ENCODE measurements around the gene GP1BA. TPM values are rescaled to one million over a fixed set of nuclear protein-coding genes. Genes with fewer than 3 reads are reported as not detected.

The GP1BA gene
- total and polyA plus RNA-seq, 10 of the 15 experiments (the other 5 are each of a cell fraction or from before 2014, with no cell fraction given) = 0.04 to 0.67 (median 0.28) TPM; not detected in 1

- Histone ChIP-seq H3K27me3 (replicated peaks in 1 of 2; ENCODE audit: control insufficient read depth in 2 of 2, insufficient read depth in 2 of 2, low read length in 1 of 2) (no peaks in the 10 kb centered on the region; a peak in 1 of 4 replicates), H2AFZ (ENCODE audit: control insufficient read depth, low read depth, low read length) (peak overlapping the region; percentile 15; the same call in 1 of the 2 replicates), H3K4me2 (ENCODE audit: control insufficient read depth, insufficient read depth) (no peak overlapping the region), H4K20me1 (ENCODE audit: control insufficient read depth, insufficient read depth) (no peaks in the 10 kb centered on the region), H3K27ac (ENCODE audit: control insufficient read depth, insufficient read depth) (no peak overlapping the region), H3K4me1 (ENCODE audit: control insufficient read depth, insufficient read depth, low read length) (peaks cover 7% of the 10 kb centered on the region), H3K4me3 (no peak overlapping the region), H3K36me3 (ENCODE audit: control insufficient read depth in 2 of 2, insufficient read depth in 2 of 2, low read length in 1 of 2) (no peaks in the 10 kb centered on the region), H3K9ac (ENCODE audit: control insufficient read depth, insufficient read depth, low read length) (no peak overlapping the region), H3K9me3 (replicated peaks; ENCODE audit: control insufficient read depth, insufficient read depth, low read length) (no peaks in the 10 kb centered on the region), H3K79me2 (ENCODE audit: control insufficient read depth, insufficient read depth, low read length) (no peaks in the 10 kb centered on the region)
- 67% methylated on average over 9 of the region's 10 CpGs for WGBS (ENCODE audit: insufficient coverage, insufficient replicate concordance, low lambda C conversion rate, missing lambda C conversion rate)
- DNase-seq (ENCODE audit: low read depth, low spot score) (no peak), ATAC-seq (no peak), FAIRE-seq (no peak)
- TF ChIP-seq CBFB (IDR thresholded peaks at IDR 0.05; ENCODE audit: low read depth) (no peak), FOXK2 (IDR thresholded peaks at IDR 0.05) (no peak), NFIC (IDR thresholded peaks at IDR 0.05; ENCODE audit: low read depth, low read length) (no peak), REST (IDR thresholded peaks at IDR 0.05; ENCODE audit: low read depth, low read length) (no peak), HDAC2 (IDR thresholded peaks at IDR 0.05) (no peak), YBX1 (IDR thresholded peaks at IDR 0.05) (no peak)
- intact Hi-C loops (cut with micrococcal nuclease; ENCODE audit: unreplicated experiment) = no loop called here
- in situ Hi-C loops (cut with MboI) = no loop called here
- no TSS peak for BruUV-seq (replicated peaks)
- ChIA-PET POLR2A (interaction anchor here (0.6 to 1.4 kb wide), 4 partner anchors 8 to 151 kb away, joined by 3 to 6 read pairs (median 4); partner anchors contain the start of genes RNF167, SLC25A11 and SPAG7), SMC1A (ENCODE audit: uncharacterized antibody, unreplicated experiment) (interaction anchor here (1.1 to 3.2 kb wide), 8 partner anchors 9 to 154 kb away, joined by 3 to 20 read pairs (median 5); partner anchors contain the start of genes C17orf107, RNF167, SLC25A11 and SPAG7), RAD21 (ENCODE audit: unreplicated experiment) (interaction anchor here (0.6 to 2.2 kb wide), 9 partner anchors 31 to 164 kb away, joined by 3 to 28 read pairs (median 4); partner anchors contain the start of genes CAMTA2, PFN1, RNF167 and SLC25A11), CTCF (interaction anchor here (0.7 to 3.0 kb wide), 19 partner anchors 10 to 159 kb away, joined by 3 to 35 read pairs (median 6); partner anchors contain the start of genes CAMTA2, ENO3, RNF167 and SLC25A11)
Measured at GRCh38 chr17:4908301-4908700, 23.8 kb upstream of the GP1BA start.
